PFSK-1 (cell line): ENCODE data around the gene MMP28.

ENCODE experiments used
- POLR2AphosphoS5 ChIP-seq: IDR thresholded peaks from 2 replicates; pipeline ENCODE4 v1.6.1; 2012; ENCODE audit warnings: low read depth, mild to moderate bottlenecking, control low read depth, low read length, moderate library complexity
- REST ChIP-seq, 2 experiments: IDR thresholded peaks; 2 replicates each; pipeline versions ENCODE4 v1.6.1 to v1.8.0; 2011 to 2012; ENCODE audit warnings: low read depth in 2 of 2, low read length in 2 of 2, control low read depth in 1 of 2, inconsistent platforms in 1 of 2, mild to moderate bottlenecking in 1 of 2, moderate library complexity in 1 of 2; ENCODE audit not compliant: insufficient read depth in 1 of 2
- SIN3A ChIP-seq: IDR thresholded peaks from 2 replicates; pipeline ENCODE4 v1.6.1; 2012; ENCODE audit warnings: mild to moderate bottlenecking, low read length, moderate library complexity, borderline replicate concordance; ENCODE audit not compliant: insufficient read depth
- TAF1 ChIP-seq: IDR thresholded peaks from 2 replicates; pipeline ENCODE4 v1.6.1; 2012; ENCODE audit warnings: low read length, control low read depth, borderline replicate concordance; ENCODE audit not compliant: insufficient read depth

- TF ChIP-seq POLR2AphosphoS5 (no peak), TAF1 (no peak), REST (IDR thresholded peaks at IDR 0.05; ENCODE audit: insufficient read depth in 1 of 2, low read depth in 2 of 2, low read length in 2 of 2) (no peak), SIN3A (no peak)
Observed at GRCh38 chr17:35841101-35841500, 45.7 kb upstream of the MMP28 start.
